ENCODE results near the gene SLC35G6.

SLC35G6 gene

DNA sequence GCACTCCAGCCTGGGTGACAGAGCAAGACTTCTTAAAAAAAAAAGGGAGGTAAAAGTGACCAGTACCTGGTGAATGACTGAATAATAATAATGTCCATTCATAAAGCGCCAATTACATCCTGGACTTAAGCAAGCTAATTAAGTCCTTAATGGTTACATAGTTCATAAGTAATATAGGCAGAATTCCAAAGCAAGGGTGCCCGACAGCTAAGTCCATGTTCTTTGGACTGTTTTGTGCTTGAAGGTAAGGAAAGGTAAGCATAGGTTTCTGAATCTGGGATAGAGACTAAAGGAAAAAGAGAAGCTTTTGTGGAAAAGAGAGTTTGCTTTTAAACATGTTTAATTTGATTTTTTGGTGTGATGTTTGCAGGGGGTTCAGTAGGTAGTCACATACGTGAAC, 12.7 kb downstream of the SLC35G6 start:
- DNase-seq (ENCODE audit: low read depth): no peak
- TF ChIP-seq, protein P1, sequence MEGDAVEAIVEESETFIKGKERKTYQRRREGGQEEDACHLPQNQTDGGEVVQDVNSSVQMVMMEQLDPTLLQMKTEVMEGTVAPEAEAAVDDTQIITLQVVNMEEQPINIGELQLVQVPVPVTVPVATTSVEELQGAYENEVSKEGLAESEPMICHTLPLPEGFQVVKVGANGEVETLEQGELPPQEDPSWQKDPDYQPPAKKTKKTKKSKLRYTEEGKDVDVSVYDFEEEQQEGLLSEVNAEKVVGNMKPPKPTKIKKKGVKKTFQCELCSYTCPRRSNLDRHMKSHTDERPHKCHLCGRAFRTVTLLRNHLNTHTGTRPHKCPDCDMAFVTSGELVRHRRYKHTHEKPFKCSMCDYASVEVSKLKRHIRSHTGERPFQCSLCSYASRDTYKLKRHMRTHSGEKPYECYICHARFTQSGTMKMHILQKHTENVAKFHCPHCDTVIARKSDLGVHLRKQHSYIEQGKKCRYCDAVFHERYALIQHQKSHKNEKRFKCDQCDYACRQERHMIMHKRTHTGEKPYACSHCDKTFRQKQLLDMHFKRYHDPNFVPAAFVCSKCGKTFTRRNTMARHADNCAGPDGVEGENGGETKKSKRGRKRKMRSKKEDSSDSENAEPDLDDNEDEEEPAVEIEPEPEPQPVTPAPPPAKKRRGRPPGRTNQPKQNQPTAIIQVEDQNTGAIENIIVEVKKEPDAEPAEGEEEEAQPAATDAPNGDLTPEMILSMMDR (conservative IDR thresholded peaks at IDR 0.05; ENCODE audit: low read depth, low read length): no peak
- no peak overlapping the region for H3K4me3 ChIP-seq (ENCODE audit: low read length)

DNA sequence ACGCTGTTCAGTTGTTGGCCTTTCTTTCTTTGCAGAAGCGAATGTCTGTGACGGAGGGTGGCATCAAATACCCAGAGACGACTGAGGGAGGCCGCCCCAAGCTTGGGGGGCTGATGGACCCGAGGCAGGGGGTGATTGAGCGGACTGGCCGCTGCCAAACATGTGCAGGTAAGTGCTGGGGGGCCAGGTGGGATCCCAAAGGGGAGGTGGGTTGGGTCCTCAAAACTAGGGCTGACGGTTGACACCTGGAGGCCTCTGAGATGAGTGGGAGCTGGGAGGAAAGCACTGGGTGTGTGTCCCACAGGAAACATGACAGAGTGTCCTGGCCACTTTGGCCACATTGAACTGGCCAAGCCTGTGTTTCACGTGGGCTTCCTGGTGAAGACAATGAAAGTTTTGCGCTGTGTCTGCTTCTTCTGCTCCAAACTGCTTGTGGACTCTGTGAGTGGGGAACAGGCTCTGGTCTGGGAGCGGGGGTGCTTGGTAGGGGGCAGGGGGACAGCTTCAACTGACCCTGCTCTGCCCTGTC, 14.7 kb downstream of the SLC35G6 start:
- no peak for DNase-seq (ENCODE audit: low read depth)
- no peak overlapping the region for H3K4me3 ChIP-seq (ENCODE audit: low read length)
- TF ChIP-seq, protein P1 (conservative IDR thresholded peaks at IDR 0.05; ENCODE audit: low read depth, low read length): no peak

DNA sequence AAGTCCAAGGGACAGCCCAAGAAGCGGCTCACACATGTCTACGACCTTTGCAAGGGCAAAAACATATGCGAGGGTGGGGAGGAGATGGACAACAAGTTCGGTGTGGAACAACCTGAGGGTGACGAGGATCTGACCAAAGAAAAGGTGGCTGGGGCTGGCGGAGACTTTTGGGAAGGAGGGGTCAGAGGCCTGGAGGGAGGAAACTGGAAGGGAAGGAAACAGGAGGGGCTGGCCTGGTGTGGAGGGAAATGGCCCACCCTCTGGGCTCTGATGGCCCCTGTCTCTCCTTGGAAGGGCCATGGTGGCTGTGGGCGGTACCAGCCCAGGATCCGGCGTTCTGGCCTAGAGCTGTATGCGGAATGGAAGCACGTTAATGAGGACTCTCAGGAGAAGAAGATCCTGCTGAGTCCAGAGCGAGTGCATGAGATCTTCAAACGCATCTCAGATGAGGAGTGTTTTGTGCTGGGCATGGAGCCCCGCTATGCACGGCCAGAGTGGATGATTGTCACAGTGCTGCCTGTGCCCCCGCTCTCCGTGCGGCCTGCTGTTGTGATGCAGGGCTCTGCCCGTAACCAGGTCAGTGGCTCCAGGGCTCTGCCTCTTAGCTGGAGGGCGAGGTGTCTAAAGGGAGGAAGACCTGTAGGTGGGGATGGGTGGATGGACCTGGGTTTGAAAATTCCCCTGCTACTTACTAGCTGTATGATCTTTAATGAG, 15.4 kb downstream of the SLC35G6 start:
- DNase-seq (ENCODE audit: low read depth): no peak
- TF ChIP-seq, protein P1 (conservative IDR thresholded peaks at IDR 0.05; ENCODE audit: low read depth, low read length): no peak
- H3K4me3 ChIP-seq (ENCODE audit: low read length): no peak overlapping the region

DNA sequence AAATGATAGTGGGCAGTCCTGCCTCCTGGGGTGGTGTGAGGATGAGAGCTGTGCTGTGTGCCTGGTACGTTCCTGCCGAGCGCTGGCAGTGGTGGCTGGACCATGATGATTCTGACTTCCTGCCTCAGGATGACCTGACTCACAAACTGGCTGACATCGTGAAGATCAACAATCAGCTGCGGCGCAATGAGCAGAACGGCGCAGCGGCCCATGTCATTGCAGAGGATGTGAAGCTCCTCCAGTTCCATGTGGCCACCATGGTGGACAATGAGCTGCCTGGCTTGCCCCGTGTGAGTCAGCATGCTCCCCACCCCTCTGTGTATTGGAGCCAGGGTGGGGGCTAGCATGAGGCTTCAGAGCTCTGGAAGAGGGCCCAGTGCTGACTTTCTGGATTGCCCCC, 16.0 kb downstream of the SLC35G6 start:
- H3K4me3 ChIP-seq (ENCODE audit: low read length): no peak overlapping the region
- no peak for DNase-seq (ENCODE audit: low read depth)
- TF ChIP-seq, protein P1 (conservative IDR thresholded peaks at IDR 0.05; ENCODE audit: low read depth, low read length): no peak

DNA sequence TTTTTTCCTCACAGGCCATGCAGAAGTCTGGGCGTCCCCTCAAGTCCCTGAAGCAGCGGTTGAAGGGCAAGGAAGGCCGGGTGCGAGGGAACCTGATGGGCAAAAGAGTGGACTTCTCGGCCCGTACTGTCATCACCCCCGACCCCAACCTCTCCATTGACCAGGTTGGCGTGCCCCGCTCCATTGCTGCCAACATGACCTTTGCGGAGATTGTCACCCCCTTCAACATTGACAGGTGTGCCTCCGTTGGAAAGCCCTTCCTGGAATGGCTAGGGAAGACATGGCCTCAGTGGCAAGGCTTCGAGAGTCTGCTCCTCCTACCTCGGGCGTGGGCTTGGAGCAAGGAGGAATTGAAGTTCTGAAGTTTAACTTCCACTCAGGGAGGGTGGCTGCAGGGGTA, 16.4 kb downstream of the SLC35G6 start:
- no peak for DNase-seq (ENCODE audit: low read depth)
- TF ChIP-seq, protein P1 (conservative IDR thresholded peaks at IDR 0.05; ENCODE audit: low read depth, low read length): no peak

DNA sequence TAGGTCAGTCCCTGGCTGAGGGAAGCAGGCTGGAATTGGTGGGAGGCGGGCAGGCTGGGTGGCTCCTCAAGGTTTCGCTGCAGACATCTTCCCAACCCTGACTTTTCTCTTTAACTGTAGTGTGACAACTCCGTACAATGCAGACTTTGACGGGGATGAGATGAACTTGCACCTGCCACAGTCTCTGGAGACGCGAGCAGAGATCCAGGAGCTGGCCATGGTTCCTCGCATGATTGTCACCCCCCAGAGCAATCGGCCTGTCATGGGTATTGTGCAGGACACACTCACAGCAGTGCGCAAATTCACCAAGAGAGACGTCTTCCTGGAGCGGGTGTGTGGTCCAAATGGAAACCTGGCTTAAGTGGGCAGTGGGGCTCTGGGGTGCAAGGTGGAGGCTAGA, 17.9 kb downstream of the SLC35G6 start:
- no peak overlapping the region for H3K4me3 ChIP-seq (ENCODE audit: low read length)
- no peak for DNase-seq (ENCODE audit: low read depth)
- TF ChIP-seq, protein P1 (conservative IDR thresholded peaks at IDR 0.05; ENCODE audit: low read depth, low read length): no peak

More for the DNA sequence above, 16.4 kb downstream of the SLC35G6 start:
- H3K4me3 ChIP-seq (ENCODE audit: low read length): no peak overlapping the region

DNA sequence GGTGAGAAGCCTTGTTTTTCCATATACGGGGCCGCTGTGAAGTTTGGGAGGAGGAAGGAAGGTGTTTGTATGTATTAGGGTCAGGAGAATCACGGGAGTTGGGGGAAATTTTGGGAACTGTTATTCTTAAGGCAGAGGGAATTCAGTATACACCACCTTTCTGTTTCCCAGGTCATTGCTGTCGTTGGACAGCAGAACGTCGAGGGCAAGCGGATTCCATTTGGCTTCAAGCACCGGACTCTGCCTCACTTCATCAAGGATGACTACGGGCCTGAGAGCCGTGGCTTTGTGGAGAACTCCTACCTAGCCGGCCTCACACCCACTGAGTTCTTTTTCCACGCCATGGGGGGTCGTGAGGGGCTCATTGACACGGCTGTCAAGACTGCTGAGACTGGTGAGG, 20.5 kb downstream of the SLC35G6 start:
- TF ChIP-seq, protein P1 (conservative IDR thresholded peaks at IDR 0.05; ENCODE audit: low read depth, low read length): no peak
- DNase-seq (ENCODE audit: low read depth): no peak

More for the DNA sequence above, 20.5 kb downstream of the SLC35G6 start:
- H3K4me3 ChIP-seq (ENCODE audit: low read length): no peak overlapping the region

Data from retinal pigment epithelial cell (primary cell).